PC-9 (cell line): ENCODE data around the gene ST3GAL2. TPM values are rescaled to one million over a fixed set of nuclear protein-coding genes. Genes with fewer than 3 reads are reported as not detected.

Experiments
- BruUV-seq: library from RNA; stranded (reverse); fragments of 400-500 nt; replicated peaks from 2 replicates; lab custom pipeline; 2021; lab: Mats Ljungman, UMichigan
- CTCF ChIA-PET: fragments of 300-600 bp; sonication (Branson Sonifier 250); formaldehyde crosslinking; loops from one replicate; lab custom pipeline; 2022; ENCODE audit warnings: antibody characterized with exemption; lab: Charles Lee
- POLR2A ChIA-PET: fragments of 300-600 bp; sonication (Branson Sonifier 250); formaldehyde crosslinking; loops from one replicate; lab custom pipeline; 2022; ENCODE audit warnings: antibody characterized with exemption; ENCODE audit not compliant: unreplicated experiment; lab: Charles Lee
- DNase-seq, 2 experiments: peaks; one replicate each; pipeline versions ENCODE4 v3.0.0 to v3.0.0-alpha.2; 2015 to 2022; ENCODE audit warnings: mixed read lengths in 1 of 2
- H2AFZ ChIP-seq: fragments of 200-600 bp; sonication (generic); 2 replicates; pipeline ENCODE4 v1.8.1; 2017; ENCODE audit warnings: antibody characterized with exemption
- H3F3A ChIP-seq: fragments of 200-600 bp; sonication (generic); 2 replicates; pipeline ENCODE4 v1.8.1; 2017; ENCODE audit warnings: antibody characterized with exemption, mild to moderate bottlenecking, low read depth; ENCODE audit not compliant: insufficient read depth
- H3K27ac ChIP-seq: fragments of 200-600 bp; sonication (generic); 2 replicates; pipeline ENCODE4 v1.6.1; 2016; ENCODE audit warnings: mixed run types
- H3K27me3 ChIP-seq: fragments of 200-600 bp; sonication (generic); 2 replicates; pipeline ENCODE4 v1.6.1; 2016; ENCODE audit warnings: low read depth, mixed run types; ENCODE audit not compliant: insufficient read depth
- H3K36me3 ChIP-seq: fragments of 200-600 bp; sonication (generic); 2 replicates; pipeline ENCODE4 v1.6.1; 2016; ENCODE audit warnings: low read depth, mixed run types
- H3K4me1 ChIP-seq: fragments of 200-600 bp; sonication (generic); replicated peaks from 2 replicates; pipeline ENCODE4 v1.6.1; 2016; ENCODE audit warnings: mixed run types; ENCODE audit not compliant: insufficient read depth
- H3K4me2 ChIP-seq: fragments of 200-600 bp; sonication (generic); 2 replicates; pipeline ENCODE4 v1.6.1; 2017; ENCODE audit warnings: mixed run types
- H3K4me3 ChIP-seq: fragments of 200-600 bp; sonication (generic); 2 replicates; pipeline ENCODE4 v1.6.1; 2016; ENCODE audit warnings: mixed run types
- H3K79me2 ChIP-seq: fragments of 200-600 bp; sonication (generic); 2 replicates; pipeline ENCODE4 v1.6.1; 2017; ENCODE audit warnings: low read depth, mixed run types
- H3K9me2 ChIP-seq: fragments of 200-600 bp; sonication (generic); 2 replicates; pipeline ENCODE4 v1.8.1; 2017; ENCODE audit warnings: mild to moderate bottlenecking; ENCODE audit not compliant: insufficient read depth
- H3K9me3 ChIP-seq: fragments of 200-600 bp; sonication (generic); 2 replicates; pipeline ENCODE4 v1.8.1; 2016; ENCODE audit warnings: low read depth; ENCODE audit not compliant: insufficient read depth
- H4K20me1 ChIP-seq: fragments of 200-600 bp; sonication (generic); 2 replicates; pipeline ENCODE4 v1.8.1; 2017; ENCODE audit not compliant: insufficient read depth
- EZH2 ChIP-seq: fragments of 200-600 bp; sonication (generic); IDR thresholded peaks from 2 replicates; pipeline ENCODE4 v1.8.0; 2017; ENCODE audit warnings: antibody characterized with exemption, low read depth
- intact Hi-C: fragments of 100-400 bp; cut with micrococcal nuclease; formaldehyde crosslinking; loops from one replicate; pipeline ENCODE4 v1.10.0; 2022; ENCODE audit not compliant: unreplicated experiment
- total RNA-seq: library from RNA; stranded (reverse); gene quantifications from 2 replicates; pipeline ENCODE4 v1.2.3, GENCODE V29; 2021
- TF ChIP-seq, protein P1 (sequence below): fragments of 200-600 bp; sonication (generic); conservative IDR thresholded peaks from 2 replicates; pipeline ENCODE4 v1.6.1; 2017; ENCODE audit warnings: mixed run types, antibody characterized with exemption, mild to moderate bottlenecking, moderate library complexity

The ST3GAL2 gene
- total RNA-seq, 1 experiment from 2014 or later = 9.7 TPM

- Histone ChIP-seq H3K4me3 (no peak overlapping the region), H3K27me3 (no peaks in the 10 kb centered on the region), H3K27ac (no peak overlapping the region), H3K36me3 (peaks cover 16% of the 10 kb centered on the region; the same call in 1 of the 2 replicates), H3K9me3 (no peaks in the 10 kb centered on the region), H3K4me1 (peaks cover 10% of the 10 kb centered on the region), H2AFZ (no peak overlapping the region), H3F3A (peaks cover 49% of the 10 kb centered on the region), H4K20me1 (peaks cover 4% of the 10 kb centered on the region; the same call in 1 of the 2 replicates), H3K4me2 (no peak overlapping the region), H3K9me2 (no peaks in the 10 kb centered on the region), H3K79me2 (peaks cover 21% of the 10 kb centered on the region)
- ChIA-PET CTCF (interaction anchor here (0.6 kb wide), 1 partner anchor 203 kb away, joined by 5 read pairs; no protein-coding TSS in a partner anchor), POLR2A (interaction anchor here (0.6 kb wide), 2 partner anchors 55 to 186 kb away, joined by 4 to 5 read pairs; no protein-coding TSS in a partner anchor)
- intact Hi-C loops = no loop called here
- TF ChIP-seq, protein P1, sequence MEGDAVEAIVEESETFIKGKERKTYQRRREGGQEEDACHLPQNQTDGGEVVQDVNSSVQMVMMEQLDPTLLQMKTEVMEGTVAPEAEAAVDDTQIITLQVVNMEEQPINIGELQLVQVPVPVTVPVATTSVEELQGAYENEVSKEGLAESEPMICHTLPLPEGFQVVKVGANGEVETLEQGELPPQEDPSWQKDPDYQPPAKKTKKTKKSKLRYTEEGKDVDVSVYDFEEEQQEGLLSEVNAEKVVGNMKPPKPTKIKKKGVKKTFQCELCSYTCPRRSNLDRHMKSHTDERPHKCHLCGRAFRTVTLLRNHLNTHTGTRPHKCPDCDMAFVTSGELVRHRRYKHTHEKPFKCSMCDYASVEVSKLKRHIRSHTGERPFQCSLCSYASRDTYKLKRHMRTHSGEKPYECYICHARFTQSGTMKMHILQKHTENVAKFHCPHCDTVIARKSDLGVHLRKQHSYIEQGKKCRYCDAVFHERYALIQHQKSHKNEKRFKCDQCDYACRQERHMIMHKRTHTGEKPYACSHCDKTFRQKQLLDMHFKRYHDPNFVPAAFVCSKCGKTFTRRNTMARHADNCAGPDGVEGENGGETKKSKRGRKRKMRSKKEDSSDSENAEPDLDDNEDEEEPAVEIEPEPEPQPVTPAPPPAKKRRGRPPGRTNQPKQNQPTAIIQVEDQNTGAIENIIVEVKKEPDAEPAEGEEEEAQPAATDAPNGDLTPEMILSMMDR = no peak
- no peak for TF ChIP-seq EZH2
- no TSS peak for BruUV-seq
- DNase-seq = no peak
Observed at GRCh38 chr16:70375636-70376611, 63.0 kb downstream of the ST3GAL2 start.

DNA sequence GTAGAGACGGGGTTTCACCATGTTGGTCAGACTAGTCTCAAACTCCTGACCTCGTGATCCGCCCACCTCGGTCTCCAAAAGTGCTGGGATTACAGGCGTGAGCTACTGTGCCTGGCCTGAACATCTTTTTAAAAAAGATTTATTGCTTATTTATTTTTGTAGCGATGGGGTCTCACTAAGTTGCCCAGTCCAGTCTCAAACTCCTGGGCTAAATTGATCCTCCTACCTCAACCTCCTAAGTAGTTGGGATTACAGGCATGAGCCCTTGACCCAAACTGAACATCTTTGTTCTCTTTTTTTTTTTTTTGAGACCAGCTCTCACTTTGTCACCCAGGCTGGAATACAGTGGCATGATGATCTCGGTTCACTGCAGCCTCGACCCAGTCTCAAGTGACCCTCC lies 64.7 kb downstream of the ST3GAL2 start:
- no TSS peak for BruUV-seq
- H3K36me3 ChIP-seq = peaks cover 16% of the 10 kb centered on the region; the same call in 1 of the 2 replicates
- H3F3A ChIP-seq = peaks cover 44% of the 10 kb centered on the region
- no peaks in the 10 kb centered on the region for H3K9me2 ChIP-seq
- intact Hi-C loops = no loop called here
- TF ChIP-seq EZH2 = no peak
- TF ChIP-seq, protein P1 = no peak
- no peaks in the 10 kb centered on the region for H3K9me3 ChIP-seq
- no peak for DNase-seq
- peaks cover 4% of the 10 kb centered on the region; the same call in 1 of the 2 replicates for H4K20me1 ChIP-seq
- no peaks in the 10 kb centered on the region for H3K27me3 ChIP-seq
- ChIA-PET POLR2A (interaction anchor here (0.7 kb wide), 1 partner anchor 19 kb away, joined by 9 read pairs; no protein-coding TSS in a partner anchor), CTCF (no interaction called here)
- H3K79me2 ChIP-seq = peaks cover 4% of the 10 kb centered on the region
- H3K4me2 ChIP-seq = no peak overlapping the region
- H3K4me1 ChIP-seq = peaks cover 3% of the 10 kb centered on the region
- H3K4me3 ChIP-seq = no peak overlapping the region
- no peak overlapping the region for H2AFZ ChIP-seq
- no peak overlapping the region for H3K27ac ChIP-seq

DNA sequence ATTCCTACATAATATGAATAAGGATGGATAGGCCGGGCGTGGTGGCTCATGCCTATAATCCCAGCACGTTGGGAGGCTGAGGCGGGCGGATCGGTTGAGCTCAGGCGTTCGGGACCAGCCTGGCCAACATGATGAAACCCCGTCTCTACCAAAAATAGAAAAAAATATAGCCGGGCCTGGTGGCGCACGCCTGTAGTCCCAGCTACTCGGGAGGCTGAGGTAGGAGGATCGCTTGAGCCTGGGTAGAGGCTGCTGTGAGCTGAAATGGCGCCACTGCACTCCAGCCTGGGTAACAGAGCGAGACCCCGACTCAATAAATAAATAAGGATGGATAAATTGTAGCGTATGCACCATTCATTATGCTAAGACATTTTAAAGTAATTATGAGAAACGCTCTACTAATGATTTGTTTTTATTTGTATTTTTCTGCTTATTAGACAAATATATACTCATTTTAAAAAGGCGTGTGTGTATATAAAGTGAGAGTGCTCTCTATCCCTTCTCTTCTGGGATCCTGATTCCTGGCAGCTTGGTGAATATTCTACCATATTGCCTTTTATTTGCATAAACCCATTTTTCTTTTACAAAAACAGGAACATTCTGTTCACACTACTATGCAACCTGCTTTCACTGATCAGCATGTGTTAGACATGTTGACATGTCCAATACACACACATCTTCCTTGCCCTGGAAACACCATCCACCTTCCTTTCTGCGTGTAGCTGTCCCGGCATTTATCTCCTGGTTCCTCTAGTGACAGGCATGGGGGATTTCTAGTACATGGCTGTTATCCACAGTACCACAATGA lies 65.8 kb downstream of the ST3GAL2 start:
- Histone ChIP-seq H3K4me2 (no peak overlapping the region), H3K36me3 (peaks cover 16% of the 10 kb centered on the region; the same call in 1 of the 2 replicates), H4K20me1 (peaks cover 4% of the 10 kb centered on the region; the same call in 1 of the 2 replicates), H3K9me3 (no peaks in the 10 kb centered on the region), H3K4me3 (no peak overlapping the region), H3F3A (peaks cover 47% of the 10 kb centered on the region), H3K27ac (no peak overlapping the region), H3K4me1 (no peaks in the 10 kb centered on the region), H2AFZ (no peak overlapping the region), H3K27me3 (no peaks in the 10 kb centered on the region), H3K9me2 (no peaks in the 10 kb centered on the region), H3K79me2 (no peaks in the 10 kb centered on the region)
- TSS peak; percentile 29 for BruUV-seq
- no peak for DNase-seq
- ChIA-PET CTCF (no interaction called here), POLR2A (no interaction called here)
- TF ChIP-seq EZH2 = no peak
- TF ChIP-seq, protein P1 = no peak
- intact Hi-C loops = no loop called here
